Muscle of back (tissue), 11 donors: ENCODE results near the gene ERGIC1. TPM values are rescaled to one million over a fixed set of nuclear protein-coding genes. Genes with fewer than 3 reads are reported as not detected.

ENCODE experiments used
- DNase-seq, 3 donors: peaks; one replicate each; pipeline versions ENCODE4 v3.0.0 to v3.0.0-alpha.2; 2013
- polyA plus RNA-seq, 10 donors: library from polyadenylated mRNA; unstranded; fragments of 120-200 nt; gene quantifications; one replicate each; pipeline ENCODE4 v1.2.1, GENCODE V29; 2013; ENCODE audit not compliant: insufficient read length in 10 of 10

The ERGIC1 gene
- polyA plus RNA-seq, 10 donors: 85.1 to 102 (median 91.8) TPM

GRCh38 chr5:172823840-172824362, 10.2 kb upstream of the ERGIC1 start:
- DNase-seq: no peak

DNA sequence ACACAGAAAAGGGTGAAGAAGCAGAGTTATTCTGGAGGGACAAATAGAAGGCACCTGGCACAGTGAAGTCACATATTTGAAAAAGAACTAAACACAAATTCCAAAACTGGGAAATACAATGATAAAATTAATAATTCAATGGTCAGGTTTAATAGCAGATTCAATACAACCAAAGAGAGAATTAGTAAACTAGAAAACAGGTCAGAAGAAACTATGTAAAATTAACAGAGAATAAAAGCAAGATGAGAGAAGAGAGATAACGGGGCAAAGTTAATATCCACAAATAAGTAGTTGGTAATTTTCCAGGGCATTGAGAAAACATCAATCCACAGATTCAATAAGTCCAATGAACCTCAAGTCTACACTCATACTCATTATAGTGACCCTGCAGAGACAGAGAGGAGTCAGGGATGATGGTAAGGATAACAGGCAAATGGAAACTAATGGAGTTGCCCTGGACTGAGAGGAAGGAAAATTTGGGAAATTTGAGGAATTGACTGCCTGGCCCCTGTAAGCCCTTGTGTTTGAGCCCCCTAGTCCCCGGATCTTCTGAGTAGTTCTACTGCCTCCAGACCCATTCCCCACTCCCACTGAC, 8.3 kb upstream of the ERGIC1 start:
- no peak for DNase-seq

DNA sequence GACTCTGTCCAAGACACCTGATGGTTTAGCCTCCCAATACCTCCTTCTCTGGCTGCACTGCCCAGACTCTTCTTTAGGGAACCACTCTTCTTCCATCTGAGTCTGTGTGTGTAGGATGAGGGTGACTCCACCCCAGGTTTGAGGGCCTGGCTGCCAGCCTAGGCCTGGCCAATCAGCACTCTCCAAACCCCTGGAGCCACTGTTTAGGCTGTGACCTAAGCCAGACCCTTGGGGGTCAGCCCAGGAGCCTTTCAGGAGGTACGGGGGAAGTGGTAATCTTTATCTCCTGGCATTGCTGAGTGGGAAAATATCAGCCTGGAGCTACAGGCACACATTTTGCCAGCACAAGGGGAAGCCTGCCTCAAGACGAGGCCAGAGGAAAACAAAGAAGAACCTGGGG, 6.2 kb upstream of the ERGIC1 start:
- DNase-seq: no peak

GRCh38 chr5:172828911-172829431, 5.1 kb upstream of the ERGIC1 start:
- no peak for DNase-seq

- DNase-seq: no peak
Measured at GRCh38 chr5:172830275-172830799, 3.7 kb upstream of the ERGIC1 start.

- DNase-seq: no peak
Measured at GRCh38 chr5:172830876-172831662, 3.0 kb upstream of the ERGIC1 start.

DNA sequence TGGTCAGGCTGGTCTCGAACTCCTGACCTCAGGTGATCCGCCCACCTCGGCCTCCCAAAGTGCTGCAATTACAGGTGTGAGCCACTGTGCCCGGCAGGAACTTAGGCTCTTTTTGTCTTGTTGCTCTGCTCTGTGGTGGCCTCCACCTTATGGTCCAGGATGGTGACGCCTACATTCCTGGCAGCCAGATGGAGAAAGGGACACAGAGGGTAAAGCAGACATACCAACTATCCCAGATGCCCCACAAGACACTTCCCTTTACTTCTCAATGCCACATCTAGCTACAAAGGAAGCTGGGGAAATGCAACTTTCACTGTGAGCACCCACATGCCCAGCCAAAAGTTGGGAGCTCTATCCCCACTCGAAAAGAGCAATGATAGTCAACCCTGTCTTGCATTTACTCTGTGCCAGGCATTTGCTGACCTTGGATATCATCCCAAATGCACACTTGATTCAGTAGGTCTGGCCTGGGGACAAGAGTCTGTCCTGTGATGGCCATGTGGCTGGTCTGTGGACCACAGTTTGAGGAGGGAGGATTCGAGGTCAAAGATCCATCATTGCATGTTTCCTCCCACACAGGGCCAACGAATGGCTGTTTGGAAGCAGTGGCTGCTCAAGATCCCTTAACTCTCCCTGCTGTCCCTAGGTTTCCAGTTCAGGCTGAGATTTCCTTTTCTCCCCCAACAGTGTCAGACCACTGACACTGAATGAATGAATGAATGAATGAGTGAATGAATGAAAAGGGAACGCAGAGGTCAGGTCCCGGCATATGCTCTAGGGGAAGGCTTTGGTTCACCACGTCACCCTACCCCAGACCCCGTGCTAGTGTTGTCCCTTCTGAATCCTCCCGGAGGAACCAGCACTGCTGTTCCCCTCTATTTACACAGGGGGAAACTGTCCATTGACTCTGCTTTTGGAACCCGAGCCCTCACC, 1.4 kb upstream of the ERGIC1 start:
- no peak for DNase-seq

DNA sequence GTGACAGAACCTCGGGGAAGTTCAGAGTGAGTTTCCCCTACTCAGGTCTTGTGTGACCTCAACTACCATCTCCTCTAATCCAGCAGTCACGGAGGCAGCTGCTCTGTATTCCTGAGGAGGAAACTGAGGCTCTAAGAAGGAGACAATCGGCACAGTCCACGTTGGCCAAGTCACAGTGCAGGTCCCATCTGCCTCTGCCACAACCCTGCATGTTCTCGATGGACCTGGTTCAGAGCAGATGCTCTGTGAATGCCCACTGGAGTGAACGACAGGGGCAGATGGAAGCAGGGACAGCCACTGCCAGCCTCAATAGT, 722 bp upstream of the ERGIC1 start:
- DNase-seq: peak in 1 of 3 donors; percentile 42

GRCh38 chr5:172834415-172835289, 601 bp downstream of the ERGIC1 start:
- DNase-seq: peak in 2 of 3 donors; percentile 31 to 61

DNA sequence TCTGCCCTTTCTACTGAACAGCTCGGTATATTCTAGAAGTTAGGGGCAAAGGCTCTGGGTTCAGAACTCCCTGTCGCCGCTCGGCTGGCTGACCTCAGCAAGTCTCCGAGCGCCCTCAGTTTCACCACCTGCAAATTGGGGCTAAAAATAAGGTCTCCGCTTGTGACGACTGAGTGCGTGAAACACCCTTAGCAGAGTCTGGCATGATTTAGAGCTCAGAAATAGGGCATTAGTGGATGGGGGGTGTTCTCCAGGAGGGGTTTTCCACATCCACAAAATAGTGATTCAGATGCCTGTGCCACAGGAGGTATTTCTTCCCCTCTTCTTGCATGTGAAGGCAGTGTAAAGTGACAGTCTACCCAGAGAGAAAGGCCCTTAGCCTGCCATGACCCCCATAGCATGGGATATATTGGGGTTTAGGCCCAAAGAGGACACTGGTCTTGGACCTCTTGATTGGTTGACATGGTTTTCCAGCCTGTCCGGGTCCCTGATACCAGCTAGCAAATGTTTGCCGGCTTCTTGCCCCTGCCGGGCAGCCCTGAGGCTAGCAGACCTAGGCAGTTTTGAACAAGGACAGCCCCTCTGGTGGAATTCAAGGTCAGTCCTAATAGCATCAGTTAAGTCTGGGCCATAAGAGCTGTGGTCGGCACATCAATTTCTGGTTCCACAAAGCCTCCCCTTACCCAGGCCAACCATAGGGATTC, 1.4 kb downstream of the ERGIC1 start:
- DNase-seq: no peak

- no peak for DNase-seq
Measured at GRCh38 chr5:172835994-172836356, 1.9 kb downstream of the ERGIC1 start.

- no peak for DNase-seq
Measured at GRCh38 chr5:172837640-172838039, 3.6 kb downstream of the ERGIC1 start.

DNA sequence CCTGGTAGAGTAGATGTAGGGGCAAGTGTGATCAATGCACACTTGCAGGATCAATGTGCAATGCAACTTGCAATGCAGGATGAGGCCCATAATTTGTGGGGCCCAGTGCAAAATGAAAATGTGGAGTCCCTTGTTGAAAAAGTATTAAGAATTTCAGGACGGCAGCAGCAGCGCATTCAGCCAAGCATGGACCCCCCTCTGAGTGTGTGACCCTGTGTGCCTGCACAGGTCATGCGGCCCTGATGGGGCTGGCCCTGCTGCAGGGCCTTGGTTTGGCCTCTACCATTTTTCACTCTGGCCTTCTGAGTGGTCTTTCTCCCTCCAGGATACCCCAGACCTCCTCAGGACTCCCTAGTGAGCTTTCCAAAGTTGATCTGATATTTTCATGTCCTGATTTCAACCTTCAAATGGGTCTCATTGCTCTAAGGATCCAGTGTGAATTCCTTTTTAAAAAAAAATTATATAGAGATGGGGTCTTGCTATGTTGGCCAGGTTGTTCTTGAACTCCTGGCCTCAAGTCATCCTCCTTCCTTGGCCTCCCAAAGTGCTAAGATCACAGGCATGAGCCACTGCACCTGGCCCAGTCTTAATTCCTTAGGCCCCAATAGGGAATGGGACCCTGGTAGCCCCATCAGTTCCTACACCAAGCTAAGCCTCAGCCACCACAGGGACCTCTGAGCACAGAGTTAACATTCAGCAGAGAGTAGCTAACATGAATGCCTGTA, 4.3 kb downstream of the ERGIC1 start:
- DNase-seq: no peak

GRCh38 chr5:172839669-172840431, 5.8 kb downstream of the ERGIC1 start:
- no peak for DNase-seq

DNA sequence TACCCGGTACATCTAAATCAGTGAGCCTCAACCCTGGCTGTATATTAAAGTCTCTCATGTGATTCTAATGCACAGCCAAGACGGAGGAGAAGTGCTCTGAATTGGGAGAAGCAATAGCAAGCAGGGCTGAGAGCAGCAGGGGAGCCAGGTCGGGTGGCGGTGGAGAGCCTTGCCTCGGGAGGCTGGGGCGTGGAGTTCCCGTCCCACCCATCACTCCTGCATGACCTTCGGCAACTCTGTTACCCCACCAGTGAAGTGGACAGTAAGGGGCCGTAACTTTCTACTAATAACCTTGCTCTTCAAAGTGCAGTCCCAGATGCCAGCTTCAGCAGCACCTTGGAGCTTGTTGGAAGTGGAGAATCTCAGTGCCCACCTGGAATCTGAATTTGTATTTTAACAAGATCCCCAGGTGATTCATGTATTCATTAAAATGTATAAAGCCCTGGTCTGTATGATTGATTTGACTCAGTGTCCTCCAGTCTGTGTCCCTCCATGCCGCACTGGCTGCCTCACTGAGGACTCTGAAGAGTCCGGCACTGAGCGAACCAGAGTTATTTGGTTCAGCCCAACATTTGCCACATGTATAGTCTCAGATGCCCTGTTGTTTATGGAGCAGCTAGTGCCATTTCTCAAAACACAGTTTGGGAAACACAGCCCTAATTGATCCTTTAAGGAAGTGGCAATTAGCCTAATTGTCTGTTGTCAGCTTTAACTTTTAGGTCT, 6.5 kb downstream of the ERGIC1 start:
- DNase-seq: no peak

GRCh38 chr5:172841256-172841655, 7.2 kb downstream of the ERGIC1 start:
- DNase-seq: no peak

GRCh38 chr5:172843825-172844576, 9.9 kb downstream of the ERGIC1 start:
- DNase-seq: no peak

DNA sequence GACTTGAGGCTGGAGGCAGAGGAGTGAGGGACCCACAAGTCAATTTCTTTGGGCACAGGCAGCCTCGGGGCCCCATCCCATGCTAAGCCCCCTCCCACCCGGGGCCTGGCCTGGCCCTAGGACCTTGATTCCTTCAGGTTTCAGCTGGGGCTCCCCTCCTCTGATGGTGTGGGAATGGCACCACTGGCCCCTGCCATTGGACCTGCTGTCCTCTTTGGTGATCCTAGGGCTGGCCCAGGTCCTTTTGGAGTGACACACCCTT, 10.5 kb downstream of the ERGIC1 start:
- DNase-seq: no peak
